Cardiac muscle cell (in vitro differentiated cells and primary cell): Measurements from ENCODE around the gene C22orf42. TPM values are rescaled to one million over a fixed set of nuclear protein-coding genes. Genes with fewer than 3 reads are reported as not detected.

Source experiments
- DNase-seq, 2 donors: peaks; one replicate each; pipeline versions ENCODE4 v3.0.0 to v3.0.0-alpha.2; 2010 to 2017; ENCODE audit warnings: low read depth in 1 of 2, low spot score in 1 of 2
- H3K27ac ChIP-seq: fragments of 200-600 bp; sonication (generic); 2 replicates; pipeline ENCODE4 v1.5.1; 2016
- H3K27me3 ChIP-seq: fragments of 200-600 bp; sonication (generic); 2 replicates; pipeline ENCODE4 v1.6.0; 2016; ENCODE audit warnings: control low read depth
- H3K36me3 ChIP-seq: fragments of 200-600 bp; sonication (generic); 2 replicates; pipeline ENCODE4 v1.5.1; 2016; ENCODE audit warnings: control low read depth
- H3K4me1 ChIP-seq: fragments of 200-600 bp; sonication (generic); 2 replicates; pipeline ENCODE4 v1.8.1; 2017; ENCODE audit warnings: low read depth, mild to moderate bottlenecking, mixed run types
- H3K4me3 ChIP-seq: fragments of 200-600 bp; sonication (generic); 2 replicates; pipeline ENCODE4 v1.5.1; 2016; ENCODE audit warnings: mild to moderate bottlenecking
- H3K9me3 ChIP-seq: fragments of 200-600 bp; sonication (generic); 2 replicates; pipeline ENCODE4 v1.5.1; 2017; ENCODE audit warnings: low read depth, mild to moderate bottlenecking, control low read depth
- polyA plus RNA-seq: library from polyadenylated mRNA; unstranded; fragments of >200 nt; fragmentation: Nextera tagmentation; extraction: Ambion mirVana; gene quantifications from 2 replicates; pipeline ENCODE4 v1.2.1, GENCODE V29; 2016
- total RNA-seq: library from RNA; depleted of rRNA; stranded (reverse); fragments of >200 nt; gene quantifications from 2 replicates; pipeline ENCODE4 v1.2.3, GENCODE V29; 2016
- TF ChIP-seq, protein P1 (sequence below): IDR thresholded peaks from 2 replicates; pipeline ENCODE4 v1.5.1; 2012; ENCODE audit warnings: low read depth, mild to moderate bottlenecking, low read length

C22orf42 gene
- total and polyA plus RNA-seq, 2 experiments from 2014 or later = not detected

- Histone ChIP-seq H3K4me3 (no peak overlapping the region), H3K27ac (no peak overlapping the region), H3K27me3 (no peaks in the 10 kb centered on the region), H3K9me3 (no peaks in the 10 kb centered on the region), H3K4me1 (no peaks in the 10 kb centered on the region), H3K36me3 (no peaks in the 10 kb centered on the region)
- DNase-seq = no peak
- TF ChIP-seq, protein P1, sequence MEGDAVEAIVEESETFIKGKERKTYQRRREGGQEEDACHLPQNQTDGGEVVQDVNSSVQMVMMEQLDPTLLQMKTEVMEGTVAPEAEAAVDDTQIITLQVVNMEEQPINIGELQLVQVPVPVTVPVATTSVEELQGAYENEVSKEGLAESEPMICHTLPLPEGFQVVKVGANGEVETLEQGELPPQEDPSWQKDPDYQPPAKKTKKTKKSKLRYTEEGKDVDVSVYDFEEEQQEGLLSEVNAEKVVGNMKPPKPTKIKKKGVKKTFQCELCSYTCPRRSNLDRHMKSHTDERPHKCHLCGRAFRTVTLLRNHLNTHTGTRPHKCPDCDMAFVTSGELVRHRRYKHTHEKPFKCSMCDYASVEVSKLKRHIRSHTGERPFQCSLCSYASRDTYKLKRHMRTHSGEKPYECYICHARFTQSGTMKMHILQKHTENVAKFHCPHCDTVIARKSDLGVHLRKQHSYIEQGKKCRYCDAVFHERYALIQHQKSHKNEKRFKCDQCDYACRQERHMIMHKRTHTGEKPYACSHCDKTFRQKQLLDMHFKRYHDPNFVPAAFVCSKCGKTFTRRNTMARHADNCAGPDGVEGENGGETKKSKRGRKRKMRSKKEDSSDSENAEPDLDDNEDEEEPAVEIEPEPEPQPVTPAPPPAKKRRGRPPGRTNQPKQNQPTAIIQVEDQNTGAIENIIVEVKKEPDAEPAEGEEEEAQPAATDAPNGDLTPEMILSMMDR = no peak
These were observed 26.7 kb upstream of the C22orf42 start for GRCh38 chr22:32185821-32186220.

DNA sequence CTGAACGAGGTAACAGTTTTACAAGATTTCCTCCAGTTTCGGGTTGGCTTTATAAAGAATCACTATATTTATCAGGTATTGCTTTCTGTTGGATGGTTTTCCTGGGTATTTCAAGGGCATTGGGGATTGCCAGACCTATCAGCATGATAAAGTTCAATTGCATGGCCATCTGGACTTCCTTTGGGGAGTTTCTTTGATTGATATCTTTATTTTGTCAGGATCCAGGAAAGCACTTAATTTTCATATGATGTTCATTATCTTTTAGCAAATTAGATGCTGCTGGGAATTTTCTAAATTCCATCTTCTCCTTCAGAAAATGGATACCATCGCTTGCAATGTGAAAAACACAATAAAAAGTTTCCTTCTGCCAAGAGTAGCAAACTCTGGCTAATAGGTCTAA is 24.5 kb upstream of the C22orf42 start:
- no peaks in the 10 kb centered on the region for H3K36me3 ChIP-seq
- H3K4me3 ChIP-seq = no peak overlapping the region
- TF ChIP-seq, protein P1 = no peak
- no peak for DNase-seq
- no peak overlapping the region for H3K27ac ChIP-seq
- no peaks in the 10 kb centered on the region for H3K9me3 ChIP-seq
- H3K27me3 ChIP-seq = peaks cover 3% of the 10 kb centered on the region
- no peaks in the 10 kb centered on the region for H3K4me1 ChIP-seq

- no peaks in the 10 kb centered on the region for H3K9me3 ChIP-seq
- no peak for DNase-seq
- TF ChIP-seq, protein P1 = no peak
- H3K27me3 ChIP-seq = peaks cover 18% of the 10 kb centered on the region
- H3K4me3 ChIP-seq = no peak overlapping the region
- no peaks in the 10 kb centered on the region for H3K4me1 ChIP-seq
- no peaks in the 10 kb centered on the region for H3K36me3 ChIP-seq
- H3K27ac ChIP-seq = no peak overlapping the region
These were observed 21.9 kb upstream of the C22orf42 start for GRCh38 chr22:32181043-32181442.

- Histone ChIP-seq H3K36me3 (no peaks in the 10 kb centered on the region), H3K4me1 (no peaks in the 10 kb centered on the region), H3K9me3 (no peaks in the 10 kb centered on the region), H3K27me3 (peaks cover 33% of the 10 kb centered on the region), H3K4me3 (no peak overlapping the region), H3K27ac (no peak overlapping the region)
- TF ChIP-seq, protein P1 = no peak
- DNase-seq = no peak
These were observed 18.2 kb upstream of the C22orf42 start for GRCh38 chr22:32177221-32177765.

DNA sequence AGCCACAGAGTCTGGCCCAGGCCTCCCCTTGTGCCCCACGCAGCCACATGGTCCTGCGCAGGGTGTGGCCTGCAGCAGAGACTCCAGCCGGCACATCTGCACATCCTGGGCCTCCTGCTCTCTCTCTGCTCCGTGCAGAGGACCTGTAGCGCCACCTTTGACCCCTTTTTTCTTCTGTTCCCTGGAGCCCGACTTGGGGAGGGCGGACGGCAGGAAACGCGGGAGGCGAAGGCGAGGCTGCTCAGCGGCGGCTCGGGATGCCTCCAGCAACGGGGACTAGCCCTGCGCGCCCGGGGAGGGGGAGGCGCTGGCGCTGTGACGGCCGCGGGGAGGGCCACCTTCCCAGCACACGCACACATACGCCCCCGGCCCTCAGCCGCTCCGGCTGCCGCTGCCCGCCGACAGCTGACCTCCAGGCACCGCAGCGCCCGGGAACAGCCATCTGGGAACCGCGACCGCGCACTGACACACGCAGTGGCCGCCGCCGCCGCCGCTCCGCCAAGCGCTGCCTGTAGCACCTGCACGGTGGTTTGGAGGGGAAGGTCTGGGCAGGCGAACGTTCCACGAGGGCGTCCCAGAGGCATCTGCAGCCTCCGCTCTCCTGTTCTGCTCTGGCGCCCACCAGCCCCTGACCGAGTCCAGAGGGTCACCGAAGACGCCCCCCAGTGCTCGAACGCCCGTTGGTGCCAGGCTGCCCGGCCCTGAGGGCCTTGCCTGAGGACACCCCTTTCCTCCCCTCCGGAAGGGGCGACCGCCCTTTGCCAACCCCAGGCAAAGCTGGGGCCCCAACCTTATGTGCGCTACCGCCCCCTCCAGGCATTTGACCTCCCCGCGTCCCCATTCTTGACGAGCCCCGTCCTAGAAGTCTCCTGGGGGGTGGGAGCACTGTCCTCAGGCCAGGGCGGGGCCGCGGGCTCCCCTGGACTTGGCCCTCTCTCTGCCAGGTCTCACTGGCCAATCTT is 16.9 kb upstream of the C22orf42 start:
- Histone ChIP-seq H3K36me3 (no peaks in the 10 kb centered on the region), H3K4me3 (peak overlapping the region; percentile 14), H3K9me3 (no peaks in the 10 kb centered on the region), H3K27me3 (peaks cover 33% of the 10 kb centered on the region), H3K27ac (no peak overlapping the region), H3K4me1 (no peaks in the 10 kb centered on the region)
- TF ChIP-seq, protein P1 = no peak
- peak in 1 of 2 donors; percentile 42 for DNase-seq
